Sigmoid colon (tissue), 4 donors: ENCODE data around the gene LRRC19.

Experiments
- EP300 ChIP-seq, 4 donors: sonication (generic); formaldehyde crosslinking; IDR thresholded peaks; one replicate each; pipeline ENCODE4 v1.6.1; 2017; ENCODE audit warnings: antibody characterized with exemption in 4 of 4
- POLR2A ChIP-seq, 2 donors: fragments of 450-650 bp; IDR thresholded peaks; one replicate each; pipeline ENCODE4 v1.6.1; 2016; ENCODE audit warnings: antibody characterized with exemption in 2 of 2, mild to moderate bottlenecking in 2 of 2, moderate library complexity in 2 of 2
- TF ChIP-seq, protein P1 (sequence below), 4 experiments: fragments of 450-650 bp in 3 of 4; fragments of 200-600 bp in 1 of 4; IDR thresholded peaks; one replicate each; pipeline ENCODE4 v1.5.1; 2016 to 2019; ENCODE audit warnings: antibody characterized with exemption in 4 of 4, mild to moderate bottlenecking in 3 of 4, moderate library complexity in 2 of 4

DNA sequence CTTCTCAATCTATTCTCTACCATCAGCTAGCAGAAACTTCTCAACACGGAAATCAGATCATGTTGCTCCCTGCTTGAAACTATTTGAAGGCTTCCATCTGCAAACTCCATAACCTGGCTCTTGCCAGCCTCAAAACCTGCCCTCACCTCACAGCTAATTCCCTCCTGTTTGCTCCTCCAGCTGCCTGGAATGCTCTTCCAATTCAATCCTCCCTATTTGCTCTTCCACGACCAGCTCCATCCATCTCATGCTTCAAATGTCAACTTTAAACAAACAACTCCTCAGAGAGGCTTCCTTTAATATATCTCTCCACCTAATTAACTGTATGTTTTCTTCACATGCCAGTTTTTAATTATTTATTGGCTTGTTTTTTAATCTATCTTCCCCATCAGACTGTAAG is 59.9 kb downstream of the LRRC19 start:
- TF ChIP-seq EP300 (IDR thresholded peaks at IDR 0.05) = no peak
- TF ChIP-seq, protein P1, sequence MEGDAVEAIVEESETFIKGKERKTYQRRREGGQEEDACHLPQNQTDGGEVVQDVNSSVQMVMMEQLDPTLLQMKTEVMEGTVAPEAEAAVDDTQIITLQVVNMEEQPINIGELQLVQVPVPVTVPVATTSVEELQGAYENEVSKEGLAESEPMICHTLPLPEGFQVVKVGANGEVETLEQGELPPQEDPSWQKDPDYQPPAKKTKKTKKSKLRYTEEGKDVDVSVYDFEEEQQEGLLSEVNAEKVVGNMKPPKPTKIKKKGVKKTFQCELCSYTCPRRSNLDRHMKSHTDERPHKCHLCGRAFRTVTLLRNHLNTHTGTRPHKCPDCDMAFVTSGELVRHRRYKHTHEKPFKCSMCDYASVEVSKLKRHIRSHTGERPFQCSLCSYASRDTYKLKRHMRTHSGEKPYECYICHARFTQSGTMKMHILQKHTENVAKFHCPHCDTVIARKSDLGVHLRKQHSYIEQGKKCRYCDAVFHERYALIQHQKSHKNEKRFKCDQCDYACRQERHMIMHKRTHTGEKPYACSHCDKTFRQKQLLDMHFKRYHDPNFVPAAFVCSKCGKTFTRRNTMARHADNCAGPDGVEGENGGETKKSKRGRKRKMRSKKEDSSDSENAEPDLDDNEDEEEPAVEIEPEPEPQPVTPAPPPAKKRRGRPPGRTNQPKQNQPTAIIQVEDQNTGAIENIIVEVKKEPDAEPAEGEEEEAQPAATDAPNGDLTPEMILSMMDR (IDR thresholded peaks at IDR 0.05) = no peak
- TF ChIP-seq POLR2A (IDR thresholded peaks at IDR 0.05) = no peak
